Activated naive CD4-positive, alpha-beta T cell treated with anti-CD3 and anti-CD28 coated beads for 36 hours (primary cell): ENCODE results near the gene PDE1A. TPM values are rescaled to one million over a fixed set of nuclear protein-coding genes. Genes with fewer than 3 reads are reported as not detected.

Source experiments
- CTCF ChIA-PET: fragments of 350-600 bp; sonication (Branson Sonifier 250); formaldehyde crosslinking; loops from one replicate; lab custom pipeline; 2021; ENCODE audit warnings: antibody characterized with exemption; lab: Charles Lee
- DNase-seq: peaks from one replicate; pipeline ENCODE4 v3.0.0-alpha.2; 2020
- H3K27ac Mint-ChIP-seq: one replicate; pipeline ENCODE4 v1.8.0; 2021; ENCODE audit warnings: mild to moderate bottlenecking, mixed read lengths
- H3K27me3 Mint-ChIP-seq: one replicate; pipeline ENCODE4 v1.8.0; 2021; ENCODE audit warnings: low read depth, mixed read lengths
- H3K36me3 Mint-ChIP-seq: one replicate; pipeline ENCODE4 v1.8.0; 2021; ENCODE audit warnings: low read depth, mixed read lengths
- H3K4me1 Mint-ChIP-seq: one replicate; pipeline ENCODE4 v1.8.0; 2021; ENCODE audit warnings: low read depth, mixed read lengths
- H3K4me3 Mint-ChIP-seq: one replicate; pipeline ENCODE4 v1.8.0; 2021; ENCODE audit warnings: mild to moderate bottlenecking, moderate library complexity, mixed read lengths
- H3K9me3 Mint-ChIP-seq: one replicate; pipeline ENCODE4 v1.8.0; 2021; ENCODE audit warnings: mixed read lengths
- intact Hi-C: fragments of 100-400 bp; cut with micrococcal nuclease; formaldehyde crosslinking; loops from one replicate; pipeline ENCODE4 v1.15.1; 2023
- total RNA-seq, 2 experiments: library from RNA; stranded (reverse); gene quantifications; one replicate each; pipeline ENCODE4 v1.2.3, GENCODE V29; 2021

Gene PDE1A
- total RNA-seq, 2 experiments from 2014 or later = not detected

GRCh38 chr2:182167882-182168281 lies 259.0 kb downstream of the PDE1A start:
- CTCF ChIA-PET = no interaction called here
- no peaks in the 10 kb centered on the region for H3K36me3 Mint-ChIP-seq
- intact Hi-C loops = no loop called here
- H3K27me3 Mint-ChIP-seq = peaks cover 4% of the 10 kb centered on the region
- H3K9me3 Mint-ChIP-seq = no peaks in the 10 kb centered on the region
- H3K4me3 Mint-ChIP-seq = no peak overlapping the region
- no peak for DNase-seq
- no peaks in the 10 kb centered on the region for H3K4me1 Mint-ChIP-seq
- H3K27ac Mint-ChIP-seq = no peak overlapping the region

GRCh38 chr2:182166841-182167240 lies 260.0 kb downstream of the PDE1A start:
- Mint-ChIP-seq H3K9me3 (no peaks in the 10 kb centered on the region), H3K4me1 (no peaks in the 10 kb centered on the region), H3K27me3 (peaks cover 4% of the 10 kb centered on the region), H3K36me3 (no peaks in the 10 kb centered on the region), H3K4me3 (no peak overlapping the region), H3K27ac (no peak overlapping the region)
- intact Hi-C loops = no loop called here
- CTCF ChIA-PET = no interaction called here
- DNase-seq = no peak

- CTCF ChIA-PET = no interaction called here
These were observed 260.4 kb downstream of the PDE1A start for GRCh38 chr2:182166406-182166805.

GRCh38 chr2:182165202-182165601 lies 261.6 kb downstream of the PDE1A start:
- H3K4me1 Mint-ChIP-seq = no peaks in the 10 kb centered on the region
- H3K27me3 Mint-ChIP-seq = peaks cover 2% of the 10 kb centered on the region
- no peak for DNase-seq
- H3K27ac Mint-ChIP-seq = no peak overlapping the region
- intact Hi-C loops = no loop called here
- H3K9me3 Mint-ChIP-seq = no peaks in the 10 kb centered on the region
- H3K36me3 Mint-ChIP-seq = no peaks in the 10 kb centered on the region
- no peak overlapping the region for H3K4me3 Mint-ChIP-seq
- CTCF ChIA-PET = no interaction called here

More at GRCh38 chr2:182166406-182166805, 260.4 kb downstream of the PDE1A start:
- Mint-ChIP-seq H3K27ac (no peak overlapping the region), H3K36me3 (no peaks in the 10 kb centered on the region), H3K27me3 (peaks cover 4% of the 10 kb centered on the region), H3K9me3 (no peaks in the 10 kb centered on the region), H3K4me1 (no peaks in the 10 kb centered on the region), H3K4me3 (no peak overlapping the region)
- intact Hi-C loops = no loop called here
- DNase-seq = no peak

GRCh38 chr2:182164686-182165085 lies 262.1 kb downstream of the PDE1A start:
- DNase-seq = no peak
- Mint-ChIP-seq H3K27me3 (peaks cover 2% of the 10 kb centered on the region), H3K27ac (no peak overlapping the region), H3K9me3 (no peaks in the 10 kb centered on the region), H3K4me3 (no peak overlapping the region), H3K36me3 (no peaks in the 10 kb centered on the region), H3K4me1 (no peaks in the 10 kb centered on the region)
- CTCF ChIA-PET = no interaction called here
- intact Hi-C loops = no loop called here

- Mint-ChIP-seq H3K9me3 (no peaks in the 10 kb centered on the region), H3K36me3 (no peaks in the 10 kb centered on the region), H3K27ac (no peak overlapping the region), H3K4me1 (no peaks in the 10 kb centered on the region), H3K27me3 (peaks cover 2% of the 10 kb centered on the region), H3K4me3 (no peak overlapping the region)
- CTCF ChIA-PET = no interaction called here
- DNase-seq = no peak
- intact Hi-C loops = no loop called here
These were observed 263.0 kb downstream of the PDE1A start for GRCh38 chr2:182163878-182164277.

- no peaks in the 10 kb centered on the region for H3K4me1 Mint-ChIP-seq
- CTCF ChIA-PET = no interaction called here
- no peak overlapping the region for H3K27ac Mint-ChIP-seq
These were observed 278.5 kb downstream of the PDE1A start for GRCh38 chr2:182148344-182148743.

GRCh38 chr2:182144776-182145165 lies 282.1 kb downstream of the PDE1A start:
- no peaks in the 10 kb centered on the region for H3K9me3 Mint-ChIP-seq
- no peak overlapping the region for H3K27ac Mint-ChIP-seq
- CTCF ChIA-PET = no interaction called here
- no peaks in the 10 kb centered on the region for H3K36me3 Mint-ChIP-seq
- H3K27me3 Mint-ChIP-seq = peaks cover 2% of the 10 kb centered on the region
- no peak for DNase-seq
- no peak overlapping the region for H3K4me3 Mint-ChIP-seq
- no peaks in the 10 kb centered on the region for H3K4me1 Mint-ChIP-seq
- intact Hi-C loops = no loop called here

More at GRCh38 chr2:182148344-182148743, 278.5 kb downstream of the PDE1A start:
- no peaks in the 10 kb centered on the region for H3K9me3 Mint-ChIP-seq
- H3K27me3 Mint-ChIP-seq = peaks cover 2% of the 10 kb centered on the region
- no peak for DNase-seq
- no peaks in the 10 kb centered on the region for H3K36me3 Mint-ChIP-seq
- intact Hi-C loops = no loop called here
- no peak overlapping the region for H3K4me3 Mint-ChIP-seq

- CTCF ChIA-PET = no interaction called here
- H3K27ac Mint-ChIP-seq = no peak overlapping the region
- no peaks in the 10 kb centered on the region for H3K9me3 Mint-ChIP-seq
- no peak overlapping the region for H3K4me3 Mint-ChIP-seq
- no peaks in the 10 kb centered on the region for H3K4me1 Mint-ChIP-seq
- no peak for DNase-seq
- intact Hi-C loops = no loop called here
- H3K27me3 Mint-ChIP-seq = peaks cover 2% of the 10 kb centered on the region
- no peaks in the 10 kb centered on the region for H3K36me3 Mint-ChIP-seq
These were observed 282.6 kb downstream of the PDE1A start for GRCh38 chr2:182144041-182144775.

GRCh38 chr2:182142062-182142461 lies 284.8 kb downstream of the PDE1A start:
- Mint-ChIP-seq H3K9me3 (no peaks in the 10 kb centered on the region), H3K27me3 (peaks cover 11% of the 10 kb centered on the region), H3K4me3 (no peak overlapping the region), H3K4me1 (no peaks in the 10 kb centered on the region), H3K27ac (no peak overlapping the region), H3K36me3 (no peaks in the 10 kb centered on the region)
- DNase-seq = no peak
- intact Hi-C loops = no loop called here
- CTCF ChIA-PET = interaction anchor here (0.7 kb wide), 1 partner anchor 8 kb away, joined by 3 read pairs; no protein-coding TSS in a partner anchor

- Mint-ChIP-seq H3K27ac (no peak overlapping the region), H3K27me3 (peaks cover 12% of the 10 kb centered on the region), H3K9me3 (no peaks in the 10 kb centered on the region), H3K4me3 (no peak overlapping the region), H3K4me1 (no peaks in the 10 kb centered on the region), H3K36me3 (no peaks in the 10 kb centered on the region)
- CTCF ChIA-PET = interaction anchor here (0.6 kb wide), 1 partner anchor 7 kb away, joined by 3 read pairs; no protein-coding TSS in a partner anchor
- intact Hi-C loops = no loop called here
- no peak for DNase-seq
These were observed 292.6 kb downstream of the PDE1A start for GRCh38 chr2:182134201-182134600.

GRCh38 chr2:182133195-182133891 lies 293.5 kb downstream of the PDE1A start:
- Mint-ChIP-seq H3K9me3 (no peaks in the 10 kb centered on the region), H3K27ac (no peak overlapping the region), H3K27me3 (peaks cover 9% of the 10 kb centered on the region), H3K36me3 (no peaks in the 10 kb centered on the region), H3K4me3 (no peak overlapping the region), H3K4me1 (no peaks in the 10 kb centered on the region)
- DNase-seq = no peak
- intact Hi-C loops = no loop called here
- CTCF ChIA-PET = interaction anchor here (0.6 kb wide), 1 partner anchor 8 kb away, joined by 3 read pairs; no protein-coding TSS in a partner anchor

GRCh38 chr2:182132605-182133004 lies 294.2 kb downstream of the PDE1A start:
- no peak overlapping the region for H3K4me3 Mint-ChIP-seq
- no peaks in the 10 kb centered on the region for H3K9me3 Mint-ChIP-seq
- H3K27ac Mint-ChIP-seq = no peak overlapping the region
- CTCF ChIA-PET = no interaction called here
- peaks cover 10% of the 10 kb centered on the region for H3K27me3 Mint-ChIP-seq
- DNase-seq = no peak
- no peaks in the 10 kb centered on the region for H3K36me3 Mint-ChIP-seq
- no peaks in the 10 kb centered on the region for H3K4me1 Mint-ChIP-seq
- intact Hi-C loops = no loop called here
